ENCODE measurements around the gene ATAD3C.

DNA sequence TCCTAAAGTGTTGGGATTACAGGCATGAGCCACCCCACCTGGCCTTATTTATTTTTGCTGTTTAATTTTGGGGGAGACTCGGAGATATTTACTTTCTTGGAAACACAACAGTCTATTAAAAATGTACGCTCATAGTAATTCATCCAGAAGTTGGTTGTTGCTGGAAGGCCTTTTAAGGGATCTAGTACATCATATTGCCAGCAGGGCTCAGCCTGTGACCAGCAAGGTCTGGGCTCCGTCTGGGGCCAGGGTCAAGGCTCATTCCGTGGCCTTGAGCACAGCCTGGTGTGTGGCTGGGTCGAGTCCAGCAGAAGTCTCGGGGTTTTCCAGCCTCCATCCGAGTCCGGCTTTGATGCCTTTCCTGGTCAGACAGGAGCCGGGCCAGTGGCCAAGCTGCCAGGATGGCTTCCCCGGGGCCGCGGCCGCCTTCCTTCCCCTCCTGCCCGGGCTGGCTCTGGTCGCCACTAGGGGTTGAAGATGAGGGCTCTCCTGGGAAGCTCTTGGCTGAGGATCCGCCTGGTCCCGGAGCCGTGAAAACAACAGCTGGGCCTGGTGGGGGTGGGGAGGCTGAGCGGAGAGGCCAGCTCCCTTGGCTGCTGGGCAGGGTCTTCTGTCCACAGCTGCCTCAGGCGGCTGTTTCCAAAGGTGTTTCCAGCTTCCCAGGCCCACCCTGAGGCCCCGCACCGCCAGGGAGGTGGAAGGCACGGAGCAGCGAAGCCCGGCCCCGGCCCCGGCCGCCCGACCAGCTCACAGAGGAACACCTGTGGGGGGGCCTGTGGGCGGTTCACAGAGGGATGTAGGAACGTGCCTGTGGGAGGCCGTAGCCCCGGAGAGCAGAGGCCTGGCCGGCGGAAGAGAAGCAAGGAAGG lies 19.1 kb upstream of the ATAD3C start:
- TF ChIP-seq RAD21 (IDR thresholded peaks at IDR 0.05 in 1 of 2, conservative IDR thresholded peaks at IDR 0.05 in 1 of 2; ENCODE audit: low read depth in 2 of 2, low read length in 2 of 2) = no peak; a peak in 1 of 4 replicates
- no peak; a peak in 1 of 3 replicates for TF ChIP-seq POLR2A (IDR thresholded peaks at IDR 0.05; ENCODE audit: control extremely low read depth in 1 of 2, low read depth in 2 of 2, low read length in 2 of 2)
- TF ChIP-seq MAX (IDR thresholded peaks at IDR 0.05) = no peak

All from H1 (cell line).